HepG2 (cell line): ENCODE results near the gene CHST11. TPM values are rescaled to one million over a fixed set of nuclear protein-coding genes. Genes with fewer than 3 reads are reported as not detected.

Source experiments
- ATAC-seq: fragments of 200-7000 bp; cut with Tn5 transposase; 3 replicates; pipeline ENCODE4 v1.9.1; 2020; ENCODE audit warnings: mild to moderate bottlenecking, moderate library complexity
- BruUV-seq: library from RNA; stranded (reverse); fragments of 400-500 nt; replicated peaks from 2 replicates; lab custom pipeline; 2021; lab: Mats Ljungman, UMichigan
- CTCF ChIA-PET: fragments of 300-600 bp; formaldehyde crosslinking; extraction: SDS; loops from one replicate; lab custom pipeline; 2021; ENCODE audit warnings: low total read pairs, inconsistent platforms, low intra/inter-chr PET ratio; lab: Yijun Ruan, JAX
- POLR2A ChIA-PET: fragments of 350-600 bp; sonication (Branson Sonifier 250); formaldehyde crosslinking; loops from one replicate; lab custom pipeline; 2020; ENCODE audit warnings: antibody characterized with exemption, inconsistent platforms; lab: Yijun Ruan, JAX
- DNase-seq: peaks from one replicate; pipeline ENCODE4 v3.0.0-alpha.2; 2015; ENCODE audit warnings: low spot score
- FAIRE-seq: peaks from 3 replicates; lab custom pipeline; 2011; peaks lifted over from hg19 to GRCh38; lab: Jason Lieb, UNC
- H2AFZ ChIP-seq: one replicate; pipeline ENCODE4 v1.6.1; 2011; ENCODE audit warnings: low read length, inconsistent platforms
- H3K27ac ChIP-seq: fragments of 300-600 bp; 3 replicates; pipeline ENCODE4 v1.8.0; 2011; ENCODE audit warnings: mixed run types, mild to moderate bottlenecking, mixed read lengths, low read length, inconsistent platforms; ENCODE audit not compliant: insufficient read depth; ENCODE audit errors: extremely low read length
- H3K27me3 ChIP-seq, 2 experiments: fragments of 200-600 bp in 1 of 2; 2 replicates in 1 of 2; 3 replicates in 1 of 2; pipeline versions ENCODE4 v1.6.0 to v1.8.0; 2011; ENCODE audit warnings: low read length in 2 of 2, mild to moderate bottlenecking in 2 of 2, moderate library complexity in 2 of 2, inconsistent platforms in 1 of 2; ENCODE audit not compliant: insufficient read depth in 2 of 2, control insufficient read depth in 1 of 2
- H3K36me3 ChIP-seq, 2 experiments: fragments of 200-600 bp in 1 of 2; replicated peaks in 1 of 2; 2 replicates in 1 of 2; 3 replicates in 1 of 2; pipeline versions ENCODE4 v1.5.1 to v1.8.0; 2011; ENCODE audit warnings: low read length in 2 of 2, inconsistent platforms in 1 of 2; ENCODE audit not compliant: insufficient read depth in 2 of 2, control insufficient read depth in 1 of 2
- H3K4me1 ChIP-seq: 2 replicates; pipeline ENCODE4 v1.5.1; 2012; ENCODE audit warnings: low read length, inconsistent platforms; ENCODE audit not compliant: insufficient read depth
- H3K4me2 ChIP-seq: 2 replicates; pipeline ENCODE4 v1.6.0; 2011; ENCODE audit warnings: low read depth, low read length, inconsistent platforms
- H3K4me3 ChIP-seq, 3 experiments: fragments of 200-600 bp in 1 of 3; sonication (generic), shearing (Covaris generic) in 1 of 3; replicated peaks in 1 of 3; 2 replicates each; pipeline ENCODE4 v1.5.1; 2011 to 2016; ENCODE audit warnings: low read length in 3 of 3, inconsistent platforms in 2 of 3, low read depth in 2 of 3, mild to moderate bottlenecking in 2 of 3, control low read depth in 1 of 3, mixed read lengths in 1 of 3; ENCODE audit not compliant: insufficient read depth in 1 of 3
- H3K79me2 ChIP-seq: one replicate; pipeline ENCODE4 v1.6.1; 2011; ENCODE audit warnings: low read length, inconsistent platforms; ENCODE audit not compliant: insufficient read depth
- H3K9ac ChIP-seq: 2 replicates; pipeline ENCODE4 v1.6.0; 2011; ENCODE audit warnings: mild to moderate bottlenecking, low read depth, low read length, inconsistent platforms; ENCODE audit not compliant: insufficient read depth
- H3K9me3 ChIP-seq: 2 replicates; pipeline ENCODE4 v1.5.1; 2012; ENCODE audit warnings: mild to moderate bottlenecking, low read length
- H4K20me1 ChIP-seq: 2 replicates; pipeline ENCODE4 v1.6.0; 2011; ENCODE audit warnings: inconsistent platforms, mild to moderate bottlenecking, low read length, moderate library complexity; ENCODE audit not compliant: insufficient read depth
- DMAP1 ChIP-seq: IDR thresholded peaks from 2 replicates; pipeline ENCODE4 v1.6.1; 2016
- MIER2 ChIP-seq: IDR thresholded peaks from 2 replicates; pipeline ENCODE4 v1.6.1; 2016; ENCODE audit warnings: missing biosample characterization, missing genetic modification reagents
- NFYC ChIP-seq: IDR thresholded peaks from 2 replicates; pipeline ENCODE4 v1.6.1; 2016; ENCODE audit warnings: missing genetic modification reagents, missing compliant biosample characterization
- PHF8 ChIP-seq: sonication (generic); formaldehyde crosslinking; IDR thresholded peaks from 2 replicates; pipeline ENCODE4 v1.5.0; 2020; ENCODE audit warnings: missing genetic modification reagents
- SALL1 ChIP-seq: sonication (generic); formaldehyde crosslinking; IDR thresholded peaks from 2 replicates; pipeline ENCODE4 v1.8.0; 2022; ENCODE audit warnings: mild to moderate bottlenecking, missing genetic modification reagents
- ZNF788 ChIP-seq: sonication (generic); formaldehyde crosslinking; IDR thresholded peaks from 2 replicates; pipeline ENCODE4 v1.5.0; 2020; ENCODE audit warnings: mild to moderate bottlenecking, missing genetic modification reagents, borderline replicate concordance
- WGBS: methylation state at CpG from one replicate; pipeline ENCODE4 v1.1.6; 2017; ENCODE audit warnings: low lambda C conversion rate; 5-methylcytosine and 5-hydroxymethylcytosine counted together
- in situ Hi-C: cut with HindIII; loops from 2 replicates; pipeline ENCODE4 v1.10.0; 2017; ENCODE audit warnings: low pct_unique_long_range_greater_than_20kb; ENCODE audit not compliant: extremely low pct_ligation_motif_present
- intact Hi-C: fragments of 100-400 bp; cut with micrococcal nuclease; formaldehyde crosslinking; loops from one replicate; pipeline ENCODE4 v1.10.0; 2022; ENCODE audit not compliant: unreplicated experiment
- polyA plus RNA-seq, 8 experiments: library from polyadenylated mRNA; depleted of rRNA in 3 of 8; stranded (reverse) in 7 of 8; unstranded in 1 of 8; fragments of >200 nt; fragmentation: Illumina TruSeq in 4 of 8; extraction: Trizol in 4 of 8; gene quantifications; 2 replicates each; pipeline versions ENCODE4 v1.2.1 to v1.2.3, GENCODE V29; 2011 to 2016; ENCODE audit warnings: low read depth in 4 of 8, missing spikeins in 1 of 8, mixed read lengths in 1 of 8; ENCODE audit not compliant: insufficient read depth in 1 of 8
- total RNA-seq, 5 experiments: library from RNA; depleted of rRNA; stranded (reverse); fragments of >200 nt; fragmentation: Illumina TruSeq; extraction: Trizol; gene quantifications; 2 replicates each; pipeline ENCODE4 v1.2.3, GENCODE V29; 2016; ENCODE audit warnings: low read depth in 1 of 5
- TF ChIP-seq, protein P1 (sequence below): sonication (generic); formaldehyde crosslinking; IDR thresholded peaks from 2 replicates; pipeline ENCODE4 v1.8.1; 2023; ENCODE audit warnings: mild to moderate bottlenecking, missing genetic modification reagents, borderline replicate concordance
- TF ChIP-seq, protein P2 (sequence below): sonication (generic); formaldehyde crosslinking; IDR thresholded peaks from 2 replicates; pipeline ENCODE4 v1.5.0; 2020; ENCODE audit warnings: mild to moderate bottlenecking, missing genetic modification reagents

Gene CHST11
- total and polyA plus RNA-seq, 2 of the 13 experiments (the other 11 are each of a cell fraction or from before 2014, with no cell fraction given): 0.15 TPM; not detected in 1

DNA sequence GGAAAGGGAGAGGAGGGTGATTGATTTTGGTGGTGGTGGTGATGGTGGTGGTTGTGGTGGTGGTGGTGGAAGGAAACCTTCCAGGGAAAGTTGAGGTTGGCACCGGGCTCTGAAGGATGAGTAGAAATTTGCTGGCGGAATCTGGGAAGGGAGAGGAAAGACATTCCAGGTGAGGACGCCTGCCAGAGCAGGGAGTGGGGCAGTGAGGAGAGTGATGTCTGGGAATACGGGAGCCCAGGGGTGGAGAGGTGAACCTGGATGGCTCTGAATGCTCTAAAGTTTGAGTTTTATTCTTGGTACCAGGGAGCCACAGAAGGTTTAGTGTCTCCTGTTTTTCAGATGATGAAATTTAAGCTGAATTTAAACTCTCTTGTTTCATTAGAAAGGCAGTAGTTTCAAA lies 16.0 kb downstream of the CHST11 start:
- no peak overlapping the region for H3K4me3 ChIP-seq
- ATAC-seq (no peak), FAIRE-seq (no peak), DNase-seq (no peak)
- WGBS: 15% methylated on average over 4 of the region's 4 CpGs
- ChIA-PET CTCF (no interaction called here), POLR2A (no interaction called here)
- no peaks in the 10 kb centered on the region for H3K79me2 ChIP-seq
- BruUV-seq: no TSS peak
- no peak overlapping the region for H3K4me2 ChIP-seq
- H2AFZ ChIP-seq: no peak overlapping the region
- no peaks in the 10 kb centered on the region for H4K20me1 ChIP-seq
- H3K4me1 ChIP-seq: no peaks in the 10 kb centered on the region
- no peak overlapping the region for H3K27ac ChIP-seq
- in situ Hi-C loops: no loop called here
- H3K9ac ChIP-seq: no peak overlapping the region
- H3K36me3 ChIP-seq: no peaks in the 10 kb centered on the region
- H3K9me3 ChIP-seq: no peaks in the 10 kb centered on the region
- intact Hi-C loops: no loop called here
- H3K27me3 ChIP-seq: peaks cover 0 to 10% of the 10 kb centered on the region in 2 experiments; a peak in 3 of 5 replicates
- no peak for TF ChIP-seq SALL1 (CRISPR knock-in tag)

DNA sequence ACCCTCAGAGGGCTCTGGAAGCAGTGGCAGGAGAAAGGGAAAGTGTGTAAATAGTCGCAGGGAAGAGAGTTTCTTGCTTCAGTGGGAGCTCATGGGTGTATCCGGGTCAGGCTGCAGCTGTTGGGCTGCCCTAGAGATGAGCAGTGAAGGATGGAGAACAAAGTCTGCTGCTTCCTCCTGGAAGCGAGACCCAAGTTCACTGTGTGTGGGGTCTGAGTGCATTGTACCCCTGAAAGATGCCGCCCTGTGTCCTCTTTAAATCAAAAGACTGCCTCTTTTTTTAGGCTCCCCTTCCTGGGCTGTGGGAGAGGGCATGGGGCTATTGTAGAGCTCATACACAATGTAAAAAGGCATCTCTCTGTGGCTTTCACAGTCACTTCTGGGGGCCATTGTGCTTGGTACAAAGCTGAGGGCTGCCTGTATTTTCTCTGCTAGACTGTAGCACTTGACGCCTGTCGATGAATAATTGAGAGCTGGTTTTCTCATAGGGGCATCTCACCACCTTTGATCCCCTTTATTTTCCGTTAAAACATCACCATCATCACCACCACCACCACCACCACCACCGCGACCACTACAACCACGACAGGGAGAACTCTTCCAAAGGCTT lies 16.7 kb downstream of the CHST11 start:
- TF ChIP-seq MIER2 (CRISPR knock-in tag): no peak
- TF ChIP-seq, protein P1, sequence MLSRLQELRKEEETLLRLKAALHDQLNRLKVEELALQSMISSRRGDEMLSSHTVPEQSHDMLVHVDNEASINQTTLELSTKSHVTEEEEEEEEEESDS (CRISPR knock-in tag): no peak
- TF ChIP-seq NFYC: no peak
- no peak for TF ChIP-seq DMAP1 (CRISPR knock-in tag)
- no peak for TF ChIP-seq PHF8
- TF ChIP-seq, protein P2, sequence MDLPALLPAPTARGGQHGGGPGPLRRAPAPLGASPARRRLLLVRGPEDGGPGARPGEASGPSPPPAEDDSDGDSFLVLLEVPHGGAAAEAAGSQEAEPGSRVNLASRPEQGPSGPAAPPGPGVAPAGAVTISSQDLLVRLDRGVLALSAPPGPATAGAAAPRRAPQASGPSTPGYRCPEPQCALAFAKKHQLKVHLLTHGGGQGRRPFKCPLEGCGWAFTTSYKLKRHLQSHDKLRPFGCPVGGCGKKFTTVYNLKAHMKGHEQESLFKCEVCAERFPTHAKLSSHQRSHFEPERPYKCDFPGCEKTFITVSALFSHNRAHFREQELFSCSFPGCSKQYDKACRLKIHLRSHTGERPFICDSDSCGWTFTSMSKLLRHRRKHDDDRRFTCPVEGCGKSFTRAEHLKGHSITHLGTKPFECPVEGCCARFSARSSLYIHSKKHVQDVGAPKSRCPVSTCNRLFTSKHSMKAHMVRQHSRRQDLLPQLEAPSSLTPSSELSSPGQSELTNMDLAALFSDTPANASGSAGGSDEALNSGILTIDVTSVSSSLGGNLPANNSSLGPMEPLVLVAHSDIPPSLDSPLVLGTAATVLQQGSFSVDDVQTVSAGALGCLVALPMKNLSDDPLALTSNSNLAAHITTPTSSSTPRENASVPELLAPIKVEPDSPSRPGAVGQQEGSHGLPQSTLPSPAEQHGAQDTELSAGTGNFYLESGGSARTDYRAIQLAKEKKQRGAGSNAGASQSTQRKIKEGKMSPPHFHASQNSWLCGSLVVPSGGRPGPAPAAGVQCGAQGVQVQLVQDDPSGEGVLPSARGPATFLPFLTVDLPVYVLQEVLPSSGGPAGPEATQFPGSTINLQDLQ: no peak
- TF ChIP-seq ZNF788: no peak
- TF ChIP-seq, all 625 proteins: peak for 0
- Histone ChIP-seq H3K9ac (no peak overlapping the region), H3K9me3 (no peaks in the 10 kb centered on the region), H3K36me3 (no peaks in the 10 kb centered on the region), H4K20me1 (no peaks in the 10 kb centered on the region), H3K27ac (no peak overlapping the region), H3K79me2 (no peaks in the 10 kb centered on the region), H3K4me1 (no peaks in the 10 kb centered on the region), H2AFZ (no peak overlapping the region), H3K4me3 (no peak overlapping the region), H3K4me2 (no peak overlapping the region), H3K27me3 (peaks cover 0 to 10% of the 10 kb centered on the region in 2 experiments; a peak in 3 of 5 replicates)
- ATAC-seq: no peak
- no peak for DNase-seq
- in situ Hi-C loops: no loop called here
- WGBS: 27% methylated on average over 8 of the region's 10 CpGs
- CTCF ChIA-PET: no interaction called here
- intact Hi-C loops: no loop called here
- no TSS peak for BruUV-seq
- POLR2A ChIA-PET: no interaction called here
- no peak for FAIRE-seq
